GM10248 (cell line): ENCODE measurements around the gene ABCA4.

Experiments
- CTCF ChIA-PET: fragments of 300-600 bp; sonication (Branson Sonifier 250); formaldehyde crosslinking; extraction: SDS; loops from one replicate; lab custom pipeline; 2021; ENCODE audit warnings: antibody characterized with exemption; lab: Yijun Ruan, JAX
- POLR2A ChIA-PET: fragments of 350-650 bp; sonication (Branson Sonifier 250); formaldehyde crosslinking; extraction: SDS; loops from one replicate; lab custom pipeline; 2020; ENCODE audit warnings: antibody characterized with exemption; lab: Yijun Ruan, JAX
- DNase-seq: peaks from one replicate; pipeline ENCODE4 v3.0.0; 2012; ENCODE audit errors: extremely low spot score
- TF ChIP-seq, protein P1 (sequence below): IDR thresholded peaks from 2 replicates; pipeline ENCODE4 v1.5.1; 2012; ENCODE audit warnings: mild to moderate bottlenecking, low read depth; ENCODE audit errors: extremely low read depth, missing control alignments, control extremely low read depth

ABCA4 gene

GRCh38 chr1:94142583-94142982 is 21.6 kb upstream of the ABCA4 start:
- ChIA-PET CTCF (interaction anchor here (0.9 to 1.3 kb wide), 4 partner anchors 12 to 81 kb away, joined by 3 read pairs; no protein-coding TSS in a partner anchor), POLR2A (no interaction called here)
- DNase-seq: no peak
- TF ChIP-seq, protein P1, sequence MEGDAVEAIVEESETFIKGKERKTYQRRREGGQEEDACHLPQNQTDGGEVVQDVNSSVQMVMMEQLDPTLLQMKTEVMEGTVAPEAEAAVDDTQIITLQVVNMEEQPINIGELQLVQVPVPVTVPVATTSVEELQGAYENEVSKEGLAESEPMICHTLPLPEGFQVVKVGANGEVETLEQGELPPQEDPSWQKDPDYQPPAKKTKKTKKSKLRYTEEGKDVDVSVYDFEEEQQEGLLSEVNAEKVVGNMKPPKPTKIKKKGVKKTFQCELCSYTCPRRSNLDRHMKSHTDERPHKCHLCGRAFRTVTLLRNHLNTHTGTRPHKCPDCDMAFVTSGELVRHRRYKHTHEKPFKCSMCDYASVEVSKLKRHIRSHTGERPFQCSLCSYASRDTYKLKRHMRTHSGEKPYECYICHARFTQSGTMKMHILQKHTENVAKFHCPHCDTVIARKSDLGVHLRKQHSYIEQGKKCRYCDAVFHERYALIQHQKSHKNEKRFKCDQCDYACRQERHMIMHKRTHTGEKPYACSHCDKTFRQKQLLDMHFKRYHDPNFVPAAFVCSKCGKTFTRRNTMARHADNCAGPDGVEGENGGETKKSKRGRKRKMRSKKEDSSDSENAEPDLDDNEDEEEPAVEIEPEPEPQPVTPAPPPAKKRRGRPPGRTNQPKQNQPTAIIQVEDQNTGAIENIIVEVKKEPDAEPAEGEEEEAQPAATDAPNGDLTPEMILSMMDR: no peak

DNA sequence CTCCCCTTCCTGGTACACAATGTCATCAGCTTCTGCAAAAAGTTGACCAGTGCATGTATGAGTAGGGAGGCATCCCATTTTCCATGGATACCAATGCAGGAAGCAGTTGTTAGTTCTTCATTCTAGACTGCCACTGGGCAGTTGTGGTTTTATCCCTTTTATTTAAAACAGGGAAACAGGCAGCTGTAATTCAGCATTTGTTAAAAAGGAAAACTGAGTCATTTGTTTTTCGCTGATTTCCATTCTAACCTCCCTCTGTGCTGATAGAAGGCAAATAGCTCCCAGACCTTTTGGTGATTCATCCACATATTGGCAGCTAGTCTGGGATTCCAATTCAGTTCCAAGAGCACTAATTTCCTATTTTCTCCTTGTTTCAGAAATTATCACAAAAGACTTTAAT is 21.1 kb upstream of the ABCA4 start:
- no peak for DNase-seq
- ChIA-PET CTCF (interaction anchor here (0.9 to 1.2 kb wide), 2 partner anchors 17 kb away, joined by 3 read pairs; no protein-coding TSS in a partner anchor), POLR2A (no interaction called here)
- TF ChIP-seq, protein P1: no peak

DNA sequence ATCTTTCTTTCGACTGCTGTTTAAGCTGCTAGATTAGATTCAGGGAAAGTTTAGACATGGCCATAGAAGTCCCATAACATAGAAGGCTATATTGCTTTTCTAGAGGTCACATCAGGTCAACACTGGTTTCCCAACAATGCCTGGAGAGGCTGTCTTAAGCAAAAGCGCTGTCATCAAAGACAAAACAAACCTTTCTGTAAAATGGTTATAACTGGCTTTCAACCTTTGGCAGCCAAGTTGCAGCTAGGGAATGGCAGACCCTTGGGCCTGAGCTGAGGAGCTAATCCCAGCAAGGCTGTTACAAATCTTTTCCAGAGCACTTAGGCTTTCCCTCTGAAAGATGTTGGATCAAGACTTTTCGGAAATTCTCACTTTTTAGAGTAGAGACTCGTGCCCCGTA is 11.2 kb upstream of the ABCA4 start:
- POLR2A ChIA-PET: no interaction called here
- CTCF ChIA-PET: interaction anchor here (1.1 kb wide), 1 partner anchor 9 kb away, joined by 3 read pairs; no protein-coding TSS in a partner anchor
- TF ChIP-seq, protein P1: no peak
- no peak for DNase-seq

GRCh38 chr1:94130851-94131595 is 10.1 kb upstream of the ABCA4 start:
- no peak for DNase-seq
- TF ChIP-seq, protein P1: no peak
- POLR2A ChIA-PET: no interaction called here
- CTCF ChIA-PET: interaction anchor here (1.1 kb wide), 1 partner anchor 8 kb away, joined by 3 read pairs; no protein-coding TSS in a partner anchor

DNA sequence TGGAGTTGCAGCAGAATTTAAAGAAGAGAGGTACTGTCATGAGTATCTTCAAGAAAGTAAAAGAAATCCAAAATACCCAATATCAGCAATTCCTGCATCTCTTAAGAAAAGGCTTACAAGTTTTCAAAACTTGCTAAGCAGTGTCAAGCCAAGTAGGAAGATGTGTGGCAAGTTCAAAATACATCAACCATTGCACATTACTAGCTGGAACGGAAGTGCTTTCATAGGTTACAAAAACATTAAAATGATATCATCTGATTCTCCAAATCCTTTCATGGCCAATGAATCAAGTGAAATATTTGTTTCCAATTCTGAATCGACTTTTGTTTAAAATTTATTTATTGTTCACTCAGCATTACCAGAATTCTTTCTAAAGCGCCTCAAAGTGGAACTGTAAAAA is 5.7 kb upstream of the ABCA4 start:
- CTCF ChIA-PET: interaction anchor here (1.5 kb wide), 2 partner anchors 13 to 25 kb away, joined by 3 to 4 read pairs; no protein-coding TSS in a partner anchor

DNA sequence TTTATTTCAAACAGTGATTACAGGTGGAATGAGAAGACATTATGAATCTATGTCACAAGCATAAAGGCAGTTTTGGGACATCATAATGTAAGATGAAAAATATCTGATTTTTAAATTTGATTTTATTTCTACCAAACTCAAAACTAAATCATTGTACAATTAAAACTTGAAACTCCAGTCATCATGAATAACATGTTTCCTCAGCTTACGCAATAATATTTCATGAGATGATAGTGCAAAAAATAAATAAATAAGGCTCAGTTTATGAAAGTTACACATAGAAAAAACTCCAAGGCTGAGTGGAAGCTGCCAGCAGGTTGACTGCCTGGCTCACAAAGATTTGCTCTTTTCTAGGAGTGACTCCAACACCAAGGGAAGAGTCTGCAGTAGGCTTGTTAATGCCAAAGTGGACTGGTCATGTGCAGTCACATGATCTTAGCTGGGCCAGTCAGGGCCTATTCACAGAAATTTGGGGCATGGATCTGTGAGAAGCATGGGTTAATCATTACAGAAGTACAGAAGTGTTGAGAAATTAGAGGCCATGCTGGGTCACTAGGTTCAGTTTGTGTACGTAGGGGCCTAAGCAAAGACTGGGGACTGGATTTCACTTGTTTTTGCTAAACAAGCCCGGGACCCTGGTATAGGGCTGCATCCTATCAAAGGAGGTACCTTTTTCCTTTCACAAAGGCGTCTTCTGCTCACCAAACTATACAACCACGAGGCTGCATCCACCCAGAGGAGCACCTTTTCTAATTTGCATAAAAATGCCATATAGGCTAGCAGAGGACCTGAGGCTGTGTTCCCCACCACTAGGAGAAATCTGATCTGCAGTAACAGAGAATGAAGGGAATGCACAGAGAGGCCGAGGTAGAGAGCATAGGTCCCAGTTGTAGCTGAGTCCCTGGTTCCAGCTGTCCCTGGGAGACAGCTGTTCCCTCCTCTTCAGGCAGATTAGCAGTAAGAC is 4.9 kb upstream of the ABCA4 start:
- POLR2A ChIA-PET: no interaction called here
- CTCF ChIA-PET: interaction anchor here (0.9 kb wide), 1 partner anchor 50 kb away, joined by 3 read pairs; no protein-coding TSS in a partner anchor
- no peak for DNase-seq
- TF ChIP-seq, protein P1: no peak

More for the DNA sequence above, 5.7 kb upstream of the ABCA4 start:
- TF ChIP-seq, protein P1: no peak
- no peak for DNase-seq
- POLR2A ChIA-PET: no interaction called here
